GM21786 (cell line): ENCODE data around the gene SPPL2A.
A peak's percentile ranks its signal among the peaks of the same experiment; 100 is the strongest.
"Not testable (repeated sequence)": the region's sequence is repeated elsewhere in the genome, so short reads cannot be mapped to it uniquely, and the experiment has no call there.

Experiments
- ATAC-seq: cut with Tn5 transposase; IDR thresholded peaks from one replicate; pipeline ENCODE4 v1.9.1; 2021; ENCODE audit not compliant: unreplicated experiment

Gene SPPL2A

DNA sequence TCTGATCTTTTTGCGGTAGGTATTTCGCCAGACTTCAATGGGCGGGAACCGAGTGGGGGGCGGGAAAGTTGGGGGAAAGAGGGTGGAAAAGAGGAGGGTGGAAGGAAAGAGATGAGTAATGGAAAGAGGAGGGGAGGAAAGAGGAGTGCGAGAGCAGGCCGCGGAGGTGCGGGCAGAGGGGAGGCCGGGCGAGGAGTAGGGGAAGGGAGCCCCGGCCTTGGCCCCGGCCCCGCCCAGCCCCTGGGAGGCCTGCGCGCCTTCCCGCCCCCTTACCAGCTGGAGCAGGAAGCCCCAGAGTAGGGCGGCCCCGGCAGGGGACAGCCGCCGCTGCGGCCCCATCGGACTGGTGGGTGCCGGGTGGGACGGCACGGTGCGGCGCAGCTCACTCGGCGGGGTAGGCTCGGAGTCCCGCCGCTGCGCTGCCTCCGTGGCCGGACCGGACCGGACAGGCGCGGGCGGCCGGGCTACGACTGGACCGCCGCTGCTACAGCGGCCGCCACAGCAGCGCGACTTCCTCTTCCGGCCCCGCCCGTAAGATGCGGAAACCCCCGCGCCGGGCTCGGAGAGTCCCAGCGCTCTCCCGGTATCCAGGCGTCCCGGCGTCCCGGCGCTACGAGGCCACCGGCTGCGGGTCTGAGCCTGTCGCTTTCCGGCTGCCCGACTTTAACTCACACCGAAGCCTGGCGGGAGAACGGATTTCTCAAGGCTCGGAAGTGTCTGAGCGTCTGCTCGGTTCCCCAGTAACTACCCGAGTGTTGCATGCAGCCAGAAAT is at the start of gene SPPL2A:
Gene SPPL2A, minus strand, starts transcription at position 512 of the 773 bp plus-strand sequence. Its CDS starts 173 bp downstream, at position 339.
- peak; percentile 87 for ATAC-seq

DNA sequence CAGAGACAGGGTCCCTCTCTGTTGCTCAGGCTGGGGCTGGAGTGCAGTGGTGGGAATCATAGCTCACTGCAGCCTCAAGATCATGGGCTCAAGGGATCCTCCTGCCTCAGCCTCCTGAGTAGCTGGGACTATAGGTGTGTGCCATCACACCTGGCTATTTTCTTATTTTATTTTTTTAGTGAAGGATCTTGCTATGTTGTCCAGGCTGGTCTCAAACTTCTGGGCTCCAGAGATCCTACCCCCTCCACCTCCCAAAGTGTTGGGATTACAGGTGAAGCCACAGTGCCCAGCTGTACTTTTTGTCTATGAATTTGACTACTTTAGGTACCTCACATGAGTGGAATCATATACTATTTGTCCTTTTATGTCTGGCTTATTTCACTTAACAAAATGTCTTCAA is 49.1 kb upstream of the SPPL2A start:
- no peak for ATAC-seq

DNA sequence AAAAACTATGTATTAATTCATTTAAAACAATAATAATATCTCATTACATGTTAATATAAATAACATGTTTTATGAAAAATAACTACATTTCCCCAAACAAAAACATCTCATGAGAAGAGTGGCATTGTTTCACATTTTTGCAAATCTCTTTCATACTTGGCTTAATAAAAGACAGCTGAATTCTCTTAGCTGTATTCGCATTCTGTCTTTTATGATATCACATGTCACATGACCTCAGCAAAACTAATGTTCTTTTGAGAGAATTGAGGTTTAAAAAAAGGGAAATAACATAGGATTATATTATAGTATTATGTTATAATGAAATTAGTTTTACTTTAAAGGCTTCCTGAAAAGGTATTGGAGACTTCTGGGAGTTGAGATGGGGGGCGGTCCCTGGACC is 48.4 kb upstream of the SPPL2A start:
- ATAC-seq: no peak

DNA sequence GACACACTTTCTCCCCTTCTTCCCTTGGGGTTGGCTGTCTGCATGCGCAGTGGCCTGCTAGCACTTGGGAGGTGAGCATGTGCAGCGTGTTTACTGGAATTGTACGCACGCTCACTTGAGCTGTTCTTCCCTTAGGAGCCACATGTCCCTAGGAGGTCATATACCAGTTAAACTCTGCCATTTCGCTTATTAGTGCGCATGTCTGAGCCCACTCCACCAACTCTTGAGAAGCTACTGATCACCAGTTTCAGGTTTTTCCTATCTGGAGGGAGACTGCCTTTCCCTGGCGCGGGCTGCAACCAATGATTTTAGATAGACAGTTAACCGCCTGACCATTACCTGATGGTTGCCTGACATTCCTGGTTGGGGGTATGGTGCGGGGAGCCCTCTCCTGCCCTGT is 47.6 kb upstream of the SPPL2A start:
- no peak for ATAC-seq

DNA sequence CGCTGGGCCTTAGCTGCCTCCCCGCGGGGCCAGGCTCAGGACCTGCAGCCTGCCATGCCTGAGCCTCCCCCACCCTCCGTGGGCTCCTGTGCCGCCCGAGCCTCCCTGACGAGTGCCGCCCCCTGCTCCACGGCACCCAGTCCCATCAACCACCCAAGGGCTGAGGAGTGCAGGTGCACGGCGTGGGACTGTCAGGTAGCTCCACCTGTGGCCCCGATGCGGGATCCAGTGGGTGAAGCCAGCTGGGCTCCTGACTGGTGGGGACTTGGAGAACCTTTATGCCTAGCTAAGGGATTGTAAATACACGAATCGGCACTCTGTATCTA is 46.6 kb upstream of the SPPL2A start:
- not testable (repeated sequence) for ATAC-seq

GRCh38 chr15:50811461-50812180 is 46.1 kb upstream of the SPPL2A start:
- not testable (repeated sequence) for ATAC-seq

GRCh38 chr15:50810128-50810527 is 44.6 kb upstream of the SPPL2A start:
- ATAC-seq: no peak

- ATAC-seq: no peak
These were observed 43.2 kb upstream of the SPPL2A start for GRCh38 chr15:50808728-50809127.

DNA sequence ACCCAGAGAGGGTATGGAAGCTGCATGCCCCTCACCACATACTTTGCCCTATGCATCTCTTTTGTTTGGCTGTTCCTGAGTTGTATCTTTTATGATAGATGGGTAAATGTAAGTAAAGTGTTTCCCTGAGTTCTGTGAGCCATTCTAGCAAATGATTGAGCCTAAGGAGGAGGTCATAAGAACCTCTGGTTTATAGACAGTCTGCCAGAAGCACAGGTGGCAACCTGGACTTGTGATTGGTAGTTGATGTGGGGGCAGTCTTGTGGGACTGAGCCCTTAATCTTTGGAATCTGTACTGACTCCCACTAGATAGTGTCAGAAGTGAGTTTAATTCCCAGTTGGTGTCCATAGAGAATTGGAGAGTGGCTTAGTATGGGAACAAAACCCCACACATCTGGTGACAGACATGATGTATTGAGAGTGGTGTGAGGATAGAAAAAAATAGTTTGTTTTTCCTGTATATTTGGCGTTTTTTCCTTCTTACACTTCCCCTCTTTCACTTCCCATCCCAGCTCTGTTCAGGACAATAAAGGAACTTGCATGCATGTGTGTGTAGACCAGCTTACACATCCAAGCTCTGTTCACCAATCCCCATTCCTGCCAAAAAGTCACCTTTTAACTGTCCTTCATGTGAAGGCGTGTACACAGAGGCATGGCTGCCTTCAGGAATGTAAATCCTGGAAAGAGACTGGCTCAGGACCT is 38.1 kb upstream of the SPPL2A start:
- ATAC-seq: no peak

DNA sequence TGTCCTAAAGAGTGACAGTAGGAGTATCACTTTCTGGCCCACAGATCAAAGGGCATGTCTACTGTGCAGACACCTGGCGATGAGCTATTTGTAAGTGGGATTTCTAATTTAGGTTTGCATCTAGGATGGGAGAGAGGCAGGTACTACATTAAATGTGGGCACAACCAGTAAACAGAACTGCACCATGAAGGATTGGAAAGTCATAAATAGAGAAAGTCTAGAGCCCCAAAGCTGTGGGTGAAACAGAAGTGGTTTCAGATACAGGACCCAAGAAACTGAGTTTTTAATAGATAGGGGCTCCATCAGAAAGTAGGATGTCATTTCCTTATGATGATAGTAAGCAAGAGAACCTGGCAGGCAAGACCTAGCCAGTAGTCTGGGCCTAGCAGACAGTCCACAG is 35.2 kb upstream of the SPPL2A start:
- ATAC-seq: no peak

- no peak for ATAC-seq
These were observed 33.2 kb upstream of the SPPL2A start for GRCh38 chr15:50798684-50799083.

- no peak for ATAC-seq
These were observed 32.4 kb upstream of the SPPL2A start for GRCh38 chr15:50797926-50798325.

GRCh38 chr15:50791486-50791885 is 26.0 kb upstream of the SPPL2A start:
- ATAC-seq: no peak

DNA sequence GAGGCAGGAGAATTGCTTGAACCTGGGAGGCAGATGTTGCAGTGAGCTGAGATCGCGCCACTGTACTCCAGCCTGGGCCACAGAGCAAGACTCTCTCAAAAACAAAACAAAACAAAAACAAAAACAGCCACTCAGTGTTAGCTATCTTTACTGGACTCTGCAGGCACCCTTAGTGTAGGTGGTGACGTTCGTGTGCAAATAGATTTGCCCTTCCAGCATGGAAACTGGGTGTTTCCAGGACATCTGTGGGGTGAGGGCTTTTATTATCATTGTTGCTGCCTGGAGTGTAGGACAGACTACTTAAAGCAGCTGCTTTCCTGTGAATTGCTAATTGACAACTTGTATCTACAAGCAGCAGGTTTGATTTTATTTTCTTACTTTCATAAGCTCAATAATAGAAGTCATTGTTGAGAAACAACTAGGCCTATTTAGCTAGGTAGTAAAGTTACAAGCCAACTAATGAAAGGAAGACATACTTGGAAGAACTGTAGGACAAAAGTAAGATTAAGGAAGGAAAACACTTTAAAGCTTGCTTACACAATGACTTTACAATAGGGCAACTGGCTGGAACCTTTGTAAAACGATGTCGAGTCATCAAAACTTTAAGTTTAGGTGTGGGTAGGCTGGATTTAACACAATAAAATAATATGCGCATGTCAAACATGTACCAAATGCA is 25.4 kb upstream of the SPPL2A start:
- ATAC-seq: no peak

GRCh38 chr15:50786871-50787270 is 21.4 kb upstream of the SPPL2A start:
- no peak for ATAC-seq

GRCh38 chr15:50786438-50786837 is 20.9 kb upstream of the SPPL2A start:
- ATAC-seq: no peak

DNA sequence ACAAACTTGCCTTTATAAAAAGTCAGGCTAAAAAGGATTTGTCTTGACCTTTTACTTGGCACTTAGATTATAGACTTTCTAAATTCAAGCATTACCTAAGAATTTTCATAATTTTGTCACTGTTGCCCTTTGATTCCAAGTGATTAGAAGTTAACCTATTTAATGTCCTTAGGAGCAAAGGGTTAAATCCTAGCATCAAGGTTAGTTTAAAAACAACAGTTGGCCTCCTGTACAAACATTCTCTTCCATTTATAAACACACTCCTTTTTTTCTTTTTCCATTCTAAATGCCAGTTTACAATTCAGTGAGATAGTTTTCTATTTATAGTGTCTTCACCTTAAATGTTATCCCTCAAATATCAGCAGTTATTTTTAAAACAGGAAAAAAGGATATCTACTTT is 18.4 kb upstream of the SPPL2A start:
- no peak for ATAC-seq

GRCh38 chr15:50783411-50783810 is 17.9 kb upstream of the SPPL2A start:
- ATAC-seq: no peak

GRCh38 chr15:50778086-50778485 is 12.6 kb upstream of the SPPL2A start:
- no peak for ATAC-seq

DNA sequence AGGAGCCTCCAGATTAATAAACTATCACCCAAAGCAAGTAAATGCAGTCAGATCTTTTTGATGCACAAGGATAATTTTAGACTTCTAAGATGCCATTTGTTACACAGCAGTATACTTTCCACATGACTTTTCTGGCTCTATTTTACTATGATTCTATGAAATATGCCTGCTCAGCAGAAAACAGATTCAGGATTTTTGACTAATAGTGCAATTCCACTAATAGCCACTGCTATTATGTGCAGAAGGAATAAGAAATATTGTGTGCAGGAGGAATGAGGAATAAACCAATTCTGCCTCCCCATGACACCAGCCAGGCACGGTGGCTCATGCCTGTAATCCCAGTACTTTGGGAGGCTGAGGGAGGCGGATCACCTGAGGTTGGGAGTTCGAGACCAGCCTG is 11.5 kb upstream of the SPPL2A start:
- no peak for ATAC-seq

DNA sequence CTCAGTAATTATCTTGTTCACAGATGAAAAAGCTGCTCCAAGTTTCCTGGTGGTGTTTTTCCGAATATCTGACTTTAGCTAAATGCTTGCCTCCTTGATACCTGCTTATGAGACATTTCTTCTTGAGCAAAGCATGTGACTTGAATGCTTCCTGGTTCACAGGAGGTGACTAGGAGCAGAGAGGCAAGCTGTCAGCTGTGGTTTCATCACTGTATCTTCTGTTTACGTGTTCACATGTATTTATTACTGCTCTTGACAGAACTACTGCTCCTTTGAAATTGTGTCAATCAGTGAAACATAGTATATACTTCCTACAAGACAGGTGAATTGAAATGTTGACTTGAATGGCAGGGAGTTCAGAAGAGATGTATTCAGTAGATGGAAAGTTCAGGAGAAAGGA is 8.9 kb upstream of the SPPL2A start:
- ATAC-seq: no peak
